ENCODE data around the gene UFM1.
"Not testable (repeated sequence)": the region's sequence is repeated elsewhere in the genome, so short reads cannot be mapped to it uniquely, and the experiment has no call there.

Gene UFM1

DNA sequence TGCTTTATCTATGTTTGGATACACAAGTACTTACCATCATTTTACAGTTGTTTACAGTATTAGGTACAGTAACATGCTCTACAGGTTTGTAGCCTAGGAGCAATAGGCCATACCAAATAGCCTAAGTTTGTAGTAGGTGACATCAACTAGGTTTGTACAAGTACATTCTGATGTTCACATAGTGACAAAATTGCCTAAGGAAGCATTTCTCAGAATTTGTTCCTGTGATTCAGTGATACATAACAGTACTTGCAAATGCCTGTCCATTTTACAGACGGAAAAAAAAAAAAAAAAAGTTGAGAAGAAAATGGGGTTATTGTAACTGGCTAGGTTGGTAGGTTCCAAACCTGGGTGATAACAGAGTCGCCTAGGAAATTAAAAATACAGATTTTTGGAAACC, 13.6 kb downstream of the UFM1 start:
- no peak for DNase-seq (ENCODE audit: low read depth)

DNA sequence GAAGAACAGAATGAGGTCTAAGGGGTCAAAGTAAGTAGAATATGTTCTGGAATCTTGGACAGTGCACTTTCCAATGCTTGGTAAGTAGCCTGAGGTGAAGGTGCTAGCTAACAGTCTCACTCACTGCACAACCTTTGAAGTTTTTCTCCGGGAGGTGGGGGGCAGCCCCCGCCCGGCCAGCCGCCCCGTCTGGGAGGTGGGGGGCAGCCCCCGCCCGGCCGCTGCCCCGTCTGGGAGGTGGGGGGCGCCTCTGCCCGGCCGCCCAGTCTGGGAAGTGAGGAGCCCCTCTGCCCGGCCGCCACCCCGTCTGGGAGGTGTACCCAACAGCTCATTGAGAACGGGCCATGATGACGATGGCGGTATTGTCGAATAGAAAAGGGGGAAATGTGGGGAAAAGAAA, 14.1 kb downstream of the UFM1 start:
- DNase-seq (ENCODE audit: low read depth); H3K4me3 ChIP-seq (ENCODE audit: low read depth, low read length): not testable (repeated sequence)

More for the DNA sequence above, 13.6 kb downstream of the UFM1 start:
- no peak overlapping the region for H3K4me3 ChIP-seq (ENCODE audit: low read depth, low read length)
- TF ChIP-seq, protein P1, sequence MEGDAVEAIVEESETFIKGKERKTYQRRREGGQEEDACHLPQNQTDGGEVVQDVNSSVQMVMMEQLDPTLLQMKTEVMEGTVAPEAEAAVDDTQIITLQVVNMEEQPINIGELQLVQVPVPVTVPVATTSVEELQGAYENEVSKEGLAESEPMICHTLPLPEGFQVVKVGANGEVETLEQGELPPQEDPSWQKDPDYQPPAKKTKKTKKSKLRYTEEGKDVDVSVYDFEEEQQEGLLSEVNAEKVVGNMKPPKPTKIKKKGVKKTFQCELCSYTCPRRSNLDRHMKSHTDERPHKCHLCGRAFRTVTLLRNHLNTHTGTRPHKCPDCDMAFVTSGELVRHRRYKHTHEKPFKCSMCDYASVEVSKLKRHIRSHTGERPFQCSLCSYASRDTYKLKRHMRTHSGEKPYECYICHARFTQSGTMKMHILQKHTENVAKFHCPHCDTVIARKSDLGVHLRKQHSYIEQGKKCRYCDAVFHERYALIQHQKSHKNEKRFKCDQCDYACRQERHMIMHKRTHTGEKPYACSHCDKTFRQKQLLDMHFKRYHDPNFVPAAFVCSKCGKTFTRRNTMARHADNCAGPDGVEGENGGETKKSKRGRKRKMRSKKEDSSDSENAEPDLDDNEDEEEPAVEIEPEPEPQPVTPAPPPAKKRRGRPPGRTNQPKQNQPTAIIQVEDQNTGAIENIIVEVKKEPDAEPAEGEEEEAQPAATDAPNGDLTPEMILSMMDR (IDR thresholded peaks at IDR 0.05; ENCODE audit: control insufficient read depth, extremely low read depth, insufficient read depth) = no peak

DNA sequence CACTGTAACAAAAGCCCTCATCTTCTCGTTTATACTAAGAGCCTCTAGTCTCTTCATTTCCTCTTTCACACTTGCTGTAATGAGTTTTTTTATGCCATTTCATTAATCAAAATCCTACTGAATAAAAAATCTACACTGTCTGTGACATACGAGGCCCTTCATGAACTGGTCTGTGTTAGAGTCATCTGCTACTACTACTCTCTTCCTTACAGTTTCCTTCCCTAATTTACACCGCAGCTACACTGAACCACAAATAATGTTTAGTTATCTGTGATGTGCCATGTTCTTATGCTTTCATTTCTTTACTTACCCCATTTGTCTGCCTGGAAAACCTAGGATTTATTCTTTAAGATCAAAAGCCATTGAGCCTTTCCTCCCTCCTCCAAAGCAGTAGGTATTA, 16.0 kb downstream of the UFM1 start:
- no peak overlapping the region for H3K4me3 ChIP-seq (ENCODE audit: low read depth, low read length)
- TF ChIP-seq, protein P1 (IDR thresholded peaks at IDR 0.05; ENCODE audit: control insufficient read depth, extremely low read depth, insufficient read depth) = no peak
- no peak for DNase-seq (ENCODE audit: low read depth)

DNA sequence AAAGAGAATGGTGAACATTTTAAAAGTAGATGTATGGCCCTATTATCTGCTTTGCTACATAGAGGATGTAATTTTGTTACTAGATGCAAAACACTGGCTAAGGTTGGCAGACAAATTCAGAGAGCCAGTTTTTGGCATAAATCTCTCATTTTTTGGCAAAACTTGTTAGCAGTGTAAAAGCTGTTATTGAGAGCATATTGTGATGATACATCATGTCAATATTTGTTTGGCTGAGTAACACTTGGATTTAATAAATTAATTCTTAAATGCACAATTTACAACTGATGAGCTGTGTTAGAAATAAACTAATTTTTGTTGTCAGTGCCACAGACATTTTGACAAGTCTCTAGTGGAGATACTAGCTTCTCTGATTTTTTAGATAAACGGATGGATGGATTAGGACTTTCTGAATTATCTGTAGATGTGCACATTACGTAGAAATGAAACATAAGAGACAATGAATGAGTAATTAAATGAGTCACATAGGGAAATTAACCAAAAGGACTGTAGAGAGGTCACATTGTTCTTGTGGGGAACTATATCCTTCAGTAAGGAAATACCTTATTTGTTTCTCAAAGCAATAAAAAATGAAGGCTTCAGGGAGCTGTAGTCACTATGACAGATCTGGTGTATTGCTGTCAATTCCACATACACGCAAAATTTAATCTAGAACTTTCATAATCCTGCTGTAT, 17.4 kb downstream of the UFM1 start:
- TF ChIP-seq, protein P1 (IDR thresholded peaks at IDR 0.05; ENCODE audit: control insufficient read depth, extremely low read depth, insufficient read depth) = no peak
- no peak overlapping the region for H3K4me3 ChIP-seq (ENCODE audit: low read depth, low read length)
- DNase-seq (ENCODE audit: low read depth) = no peak

DNA sequence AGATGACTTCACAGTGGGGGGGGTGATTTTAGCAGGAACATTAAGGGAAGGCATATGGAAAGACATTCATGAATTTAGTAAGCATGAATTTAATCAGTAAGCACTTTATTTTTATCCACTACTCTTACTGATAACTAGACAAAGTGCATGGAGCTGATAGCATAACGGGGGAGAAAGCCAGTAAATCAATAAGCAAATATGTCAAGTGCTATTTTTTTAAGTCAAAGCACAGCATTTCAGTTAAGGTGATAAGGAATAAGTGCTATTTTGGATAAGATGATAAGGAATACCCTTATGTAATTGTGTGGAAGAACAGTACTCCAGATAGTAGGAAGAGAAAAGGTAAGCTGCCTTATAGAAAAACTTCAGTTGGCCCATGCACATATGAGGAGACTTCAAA, 19.4 kb downstream of the UFM1 start:
- TF ChIP-seq, protein P1 (IDR thresholded peaks at IDR 0.05; ENCODE audit: control insufficient read depth, extremely low read depth, insufficient read depth) = no peak
- no peak for DNase-seq (ENCODE audit: low read depth)
- no peak overlapping the region for H3K4me3 ChIP-seq (ENCODE audit: low read depth, low read length)

DNA sequence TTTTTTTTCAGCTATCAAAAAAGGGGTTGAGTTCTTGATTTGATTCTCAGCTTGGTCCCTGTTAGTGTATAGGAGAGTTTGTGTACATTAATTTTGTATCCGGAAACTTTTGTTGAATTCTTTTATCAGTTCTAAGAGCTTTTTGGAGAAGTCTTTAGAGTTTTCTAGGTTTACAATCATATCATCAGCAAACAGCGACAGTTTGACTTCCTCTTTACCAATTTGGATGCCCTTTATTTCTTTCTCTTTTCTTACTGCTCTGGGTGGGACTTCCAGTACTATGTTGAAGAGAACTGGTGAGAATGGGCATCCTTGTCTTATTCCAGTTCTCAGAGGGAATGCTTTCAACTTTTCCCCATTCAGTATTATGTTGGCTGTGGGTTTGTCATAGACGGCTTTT, 20.4 kb downstream of the UFM1 start:
- not testable (repeated sequence) for DNase-seq (ENCODE audit: low read depth); H3K4me3 ChIP-seq (ENCODE audit: low read depth, low read length)

DNA sequence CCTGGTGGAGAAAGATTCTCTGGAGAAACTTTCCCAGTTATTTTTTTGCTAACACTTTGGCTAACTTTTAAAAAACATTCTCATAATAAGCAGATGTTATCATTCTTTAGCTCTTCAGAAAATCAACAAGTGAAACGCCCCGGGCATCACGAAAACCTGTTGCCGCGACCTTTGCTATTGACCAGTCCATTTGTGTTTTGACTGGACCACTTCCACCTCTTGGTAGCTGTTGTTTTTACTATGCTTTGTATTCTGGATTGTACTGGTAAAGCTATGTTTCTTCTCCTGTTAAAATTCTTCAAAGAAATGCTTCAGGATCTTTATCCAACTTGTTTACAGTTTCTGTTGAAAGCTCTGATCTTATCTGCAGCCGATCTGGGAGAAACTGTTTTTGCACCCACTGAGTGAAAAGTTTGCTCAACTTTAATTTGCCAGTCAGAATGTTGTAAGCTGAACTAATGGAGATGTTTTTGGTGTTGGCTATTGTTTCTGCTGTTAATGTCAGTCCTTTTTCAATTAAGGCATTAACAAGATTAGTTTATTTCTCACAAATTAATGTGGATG, 23.3 kb downstream of the UFM1 start:
- DNase-seq (ENCODE audit: low read depth) = no peak
- H3K4me3 ChIP-seq (ENCODE audit: low read depth, low read length) = no peak overlapping the region
- TF ChIP-seq, protein P1 (IDR thresholded peaks at IDR 0.05; ENCODE audit: control insufficient read depth, extremely low read depth, insufficient read depth) = no peak

DNA sequence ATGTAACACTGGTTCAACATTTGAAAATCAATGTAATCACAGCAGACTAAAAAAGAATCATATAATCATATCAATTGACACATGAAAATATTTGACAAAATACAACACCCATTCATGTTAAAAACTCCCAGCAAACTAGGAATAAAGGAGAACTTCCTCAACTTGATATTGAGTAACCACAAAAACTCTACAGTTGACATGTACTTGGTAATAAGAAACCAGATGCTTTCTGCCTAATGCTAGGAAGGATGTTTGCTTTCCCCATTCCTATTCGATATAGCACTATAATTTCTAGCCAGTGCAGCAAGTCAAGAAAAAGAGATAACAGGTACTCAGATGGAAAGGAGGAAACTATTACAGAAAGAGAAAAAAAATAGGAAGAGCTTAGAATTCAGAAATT, 26.9 kb downstream of the UFM1 start:
- no peak for DNase-seq (ENCODE audit: low read depth)
- H3K4me3 ChIP-seq (ENCODE audit: low read depth, low read length) = no peak overlapping the region

More for the DNA sequence above, 26.9 kb downstream of the UFM1 start:
- TF ChIP-seq, protein P1 (IDR thresholded peaks at IDR 0.05; ENCODE audit: control insufficient read depth, extremely low read depth, insufficient read depth) = no peak

Measured in LNCaP clone FGC (cell line).